Measurements from ENCODE around the gene CCDC159. TPM values are rescaled to one million over a fixed set of nuclear protein-coding genes. Genes with fewer than 3 reads are reported as not detected.
"Not testable (repeated sequence)": the region's sequence is repeated elsewhere in the genome, so short reads cannot be mapped to it uniquely, and the experiment has no call there.

The CCDC159 gene
- polyA plus RNA-seq, 1 experiment, result 12.1 TPM

DNA sequence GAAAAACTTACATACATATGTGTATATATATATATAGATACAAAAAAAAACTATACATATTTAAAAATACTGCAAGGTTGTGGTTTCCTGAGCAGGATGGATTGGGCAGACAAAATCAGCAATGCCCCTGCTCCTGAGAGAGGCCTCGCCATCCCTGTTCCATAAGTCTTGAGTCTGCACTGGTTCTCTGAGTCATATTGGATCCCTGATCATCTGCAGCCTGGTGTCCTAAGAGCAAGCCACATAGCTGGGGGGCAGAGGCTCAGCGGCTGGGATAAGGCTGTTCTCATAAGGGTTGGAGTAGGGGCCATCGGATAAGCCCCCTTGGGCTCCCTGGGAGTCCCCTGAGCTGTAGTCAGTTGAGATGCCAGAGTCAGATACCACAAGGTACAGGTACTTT lies 31.4 kb downstream of the CCDC159 start:
- H3K27ac ChIP-seq (ENCODE audit: low read depth, low read length), result peak overlapping the region; percentile 81
- H3K4me3 ChIP-seq (ENCODE audit: low read depth, low read length), result no peak overlapping the region; the same call in 1 of the 2 replicates
- CTCF ChIA-PET, result interaction anchor here (0.6 to 2.4 kb wide), 7 partner anchors 10 to 252 kb away, joined by 3 to 13 read pairs (median 5); partner anchors contain the start of genes ODAD3, PRKCSH and RGL3

DNA sequence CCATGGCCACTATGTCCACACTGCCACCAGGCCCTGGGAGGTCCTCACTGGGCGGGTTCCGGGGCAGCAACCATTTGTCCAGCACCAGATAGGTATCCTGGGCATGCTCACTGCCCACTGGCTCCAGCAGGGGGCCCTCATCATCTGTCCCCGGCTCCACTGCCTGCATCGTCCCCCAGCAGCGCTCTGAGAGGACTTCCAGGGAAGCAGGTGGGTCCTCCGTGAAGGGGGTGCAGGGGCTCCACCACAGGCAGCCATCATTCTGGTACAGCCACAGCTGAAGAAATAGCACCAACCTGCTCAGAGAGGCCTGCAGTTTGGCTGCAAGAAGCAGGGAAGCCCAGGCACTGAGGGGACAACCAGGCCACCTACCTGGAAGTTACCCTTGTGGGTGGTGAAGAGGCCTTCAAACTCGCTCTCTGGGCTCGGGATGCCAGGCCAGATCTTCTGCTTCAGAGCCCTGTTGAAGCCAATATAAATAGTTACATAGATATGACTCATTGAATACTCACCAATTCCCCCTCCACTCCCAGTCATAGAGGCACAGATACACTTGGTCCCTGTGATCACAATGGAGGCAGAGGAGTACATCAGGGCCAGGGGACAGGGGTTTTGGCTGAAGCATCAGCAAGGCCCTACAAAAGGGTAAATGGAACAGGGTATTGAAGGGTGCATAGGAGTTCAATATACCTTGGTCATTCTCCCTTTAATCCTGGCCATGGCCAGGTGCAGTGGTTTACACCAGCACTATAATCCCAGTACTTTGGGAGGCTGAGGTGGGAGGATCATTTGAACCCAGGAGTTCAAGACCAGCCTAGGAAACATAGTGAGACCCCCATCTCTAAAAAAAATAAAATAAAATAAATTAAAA lies 32.2 kb downstream of the CCDC159 start:
- Histone ChIP-seq H3K27ac (ENCODE audit: low read depth, low read length) (peak overlapping the region; percentile 81), H3K27me3 (ENCODE audit: control insufficient read depth, insufficient read depth, low read length) (peaks cover 3% of the 10 kb centered on the region), H3K9me3 (ENCODE audit: control insufficient read depth, insufficient read depth, low read length) (no peaks in the 10 kb centered on the region; the same call in 1 of the 2 replicates), H3K4me3 (ENCODE audit: low read depth, low read length) (no peak overlapping the region)
- TF ChIP-seq, protein P1, sequence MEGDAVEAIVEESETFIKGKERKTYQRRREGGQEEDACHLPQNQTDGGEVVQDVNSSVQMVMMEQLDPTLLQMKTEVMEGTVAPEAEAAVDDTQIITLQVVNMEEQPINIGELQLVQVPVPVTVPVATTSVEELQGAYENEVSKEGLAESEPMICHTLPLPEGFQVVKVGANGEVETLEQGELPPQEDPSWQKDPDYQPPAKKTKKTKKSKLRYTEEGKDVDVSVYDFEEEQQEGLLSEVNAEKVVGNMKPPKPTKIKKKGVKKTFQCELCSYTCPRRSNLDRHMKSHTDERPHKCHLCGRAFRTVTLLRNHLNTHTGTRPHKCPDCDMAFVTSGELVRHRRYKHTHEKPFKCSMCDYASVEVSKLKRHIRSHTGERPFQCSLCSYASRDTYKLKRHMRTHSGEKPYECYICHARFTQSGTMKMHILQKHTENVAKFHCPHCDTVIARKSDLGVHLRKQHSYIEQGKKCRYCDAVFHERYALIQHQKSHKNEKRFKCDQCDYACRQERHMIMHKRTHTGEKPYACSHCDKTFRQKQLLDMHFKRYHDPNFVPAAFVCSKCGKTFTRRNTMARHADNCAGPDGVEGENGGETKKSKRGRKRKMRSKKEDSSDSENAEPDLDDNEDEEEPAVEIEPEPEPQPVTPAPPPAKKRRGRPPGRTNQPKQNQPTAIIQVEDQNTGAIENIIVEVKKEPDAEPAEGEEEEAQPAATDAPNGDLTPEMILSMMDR (IDR thresholded peaks at IDR 0.05; ENCODE audit: low read depth, low read length), result peak; percentile 54
- POLR2A ChIA-PET, result interaction anchor here (0.6 kb wide), 1 partner anchor 112 kb away, joined by 3 read pairs; no protein-coding TSS in a partner anchor
- DNase-seq (ENCODE audit: low read depth, low spot score), result no peak
- CTCF ChIA-PET, result interaction anchor here (0.7 to 2.4 kb wide), 6 partner anchors 11 to 252 kb away, joined by 3 to 13 read pairs (median 6); partner anchors contain the start of genes ODAD3 and PRKCSH

More for the DNA sequence above, 31.4 kb downstream of the CCDC159 start:
- TF ChIP-seq, protein P1 (IDR thresholded peaks at IDR 0.05; ENCODE audit: low read depth, low read length), result no peak
- DNase-seq (ENCODE audit: low read depth, low spot score), result no peak
- Histone ChIP-seq H3K9me3 (ENCODE audit: control insufficient read depth, insufficient read depth, low read length) (no peaks in the 10 kb centered on the region; the same call in 1 of the 2 replicates), H3K27me3 (ENCODE audit: control insufficient read depth, insufficient read depth, low read length) (no peaks in the 10 kb centered on the region)
- POLR2A ChIA-PET, result interaction anchor here (0.5 to 1.2 kb wide), 4 partner anchors 49 to 1359 kb away, joined by 3 to 8 read pairs (median 5); partner anchors contain the start of genes GET3, ODAD3 and PRKCSH

DNA sequence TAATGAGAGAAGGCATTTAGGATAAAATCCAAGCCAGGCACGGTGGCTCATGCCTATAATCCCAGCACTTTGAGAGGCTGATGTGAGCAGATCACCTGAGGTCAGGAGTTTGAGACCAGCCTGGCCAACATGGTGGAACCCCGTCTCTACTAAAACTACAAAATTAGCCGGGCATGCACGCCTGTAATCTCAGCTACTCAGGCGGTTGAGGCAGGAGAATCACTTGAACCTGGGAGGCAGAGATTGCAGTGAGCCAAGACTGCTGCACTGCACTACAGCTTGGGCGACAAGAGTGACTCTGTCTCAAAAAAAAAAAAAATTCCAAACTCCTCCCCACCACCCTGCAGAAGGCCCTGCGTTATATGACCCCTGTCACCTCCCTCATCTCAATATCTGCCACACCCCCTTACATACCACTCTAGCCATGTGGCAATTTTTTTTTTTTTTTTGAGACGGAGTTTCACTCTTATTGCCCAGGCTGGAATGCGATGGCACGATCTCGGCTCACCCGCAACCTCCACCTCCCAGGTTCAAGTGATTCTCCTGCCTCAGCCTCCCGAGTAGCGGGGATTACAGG lies 33.0 kb downstream of the CCDC159 start:
- H3K27ac ChIP-seq (ENCODE audit: low read depth, low read length), result not testable (repeated sequence)

DNA sequence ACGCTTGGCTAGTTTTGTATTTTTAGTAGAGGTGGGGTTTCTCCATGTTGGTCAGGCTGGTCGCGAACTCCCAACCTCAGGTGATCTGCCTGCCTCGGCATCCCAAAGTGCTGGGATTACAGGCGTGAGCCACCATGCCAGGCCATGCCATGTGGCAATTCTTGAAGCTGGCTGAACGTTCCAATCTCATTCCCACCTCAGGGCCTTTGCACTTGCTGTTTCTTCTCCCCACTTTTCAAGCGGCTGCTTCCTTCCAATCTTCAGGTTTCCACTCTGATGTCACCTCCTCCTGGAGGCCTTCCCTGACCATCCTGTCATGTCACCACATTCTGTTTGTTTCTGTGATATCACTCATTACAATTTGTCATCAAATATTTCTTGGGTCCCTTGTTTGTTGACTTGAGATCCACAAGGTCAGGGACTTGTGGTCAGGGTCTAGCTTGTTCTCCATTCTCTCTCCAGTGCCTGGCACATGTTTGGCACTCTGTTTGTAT lies 33.6 kb downstream of the CCDC159 start:
- Histone ChIP-seq H3K27ac (ENCODE audit: low read depth, low read length) (no peak overlapping the region), H3K27me3 (ENCODE audit: control insufficient read depth, insufficient read depth, low read length) (peaks cover 3% of the 10 kb centered on the region), H3K4me3 (ENCODE audit: low read depth, low read length) (no peak overlapping the region), H3K9me3 (ENCODE audit: control insufficient read depth, insufficient read depth, low read length) (no peaks in the 10 kb centered on the region; the same call in 1 of the 2 replicates)
- ChIA-PET CTCF (interaction anchor here (0.7 to 1.8 kb wide), 5 partner anchors 11 to 86 kb away, joined by 3 to 11 read pairs (median 4); partner anchors contain the start of genes ODAD3 and PRKCSH), POLR2A (no interaction called here)
- DNase-seq (ENCODE audit: low read depth, low spot score), result no peak
- TF ChIP-seq, protein P1 (IDR thresholded peaks at IDR 0.05; ENCODE audit: low read depth, low read length), result no peak

More for the DNA sequence above, 33.0 kb downstream of the CCDC159 start:
- H3K4me3 ChIP-seq (ENCODE audit: low read depth, low read length); H3K9me3 ChIP-seq (ENCODE audit: control insufficient read depth, insufficient read depth, low read length); DNase-seq (ENCODE audit: low read depth, low spot score); H3K27me3 ChIP-seq (ENCODE audit: control insufficient read depth, insufficient read depth, low read length): not testable (repeated sequence)
- POLR2A ChIA-PET, result interaction anchor here (0.6 kb wide), 1 partner anchor 113 kb away, joined by 3 read pairs; no protein-coding TSS in a partner anchor
- CTCF ChIA-PET, result interaction anchor here (0.7 kb wide), 2 partner anchors 12 to 56 kb away, joined by 3 read pairs; partner anchors contain the start of genes ODAD3 and PRKCSH
